GM23338 (cell line): ENCODE results near the gene JAKMIP3. TPM values are rescaled to one million over a fixed set of nuclear protein-coding genes. Genes with fewer than 3 reads are reported as not detected.

Source experiments
- ATAC-seq: fragments of 200-7000 bp; cut with Tn5 transposase; 3 replicates; pipeline ENCODE4 v1.9.1; 2020
- DNase-seq: peaks from one replicate; pipeline ENCODE4 v3.0.0-alpha.2; 2015; ENCODE audit warnings: low spot score
- H2AFZ ChIP-seq: fragments of 200-600 bp; sonication (generic); 2 replicates; pipeline ENCODE4 v1.8.0; 2016; ENCODE audit warnings: antibody characterized with exemption, mild to moderate bottlenecking, moderate library complexity
- H3F3A ChIP-seq: fragments of 200-600 bp; sonication (generic); replicated peaks from 2 replicates; pipeline ENCODE4 v1.8.0; 2017; ENCODE audit warnings: antibody characterized with exemption, mixed run types, low read depth
- H3K27ac ChIP-seq: fragments of 200-600 bp; sonication (generic); 2 replicates; pipeline ENCODE4 v1.6.1; 2016; ENCODE audit warnings: low read depth
- H3K27me3 ChIP-seq: fragments of 200-600 bp; sonication (generic); 2 replicates; pipeline ENCODE4 v1.8.0; 2016; ENCODE audit warnings: mild to moderate bottlenecking, mixed run types, moderate library complexity; ENCODE audit not compliant: insufficient read depth
- H3K36me3 ChIP-seq: fragments of 200-600 bp; sonication (generic); 2 replicates; pipeline ENCODE4 v1.8.0; 2016; ENCODE audit warnings: mild to moderate bottlenecking; ENCODE audit not compliant: insufficient read depth
- H3K4me1 ChIP-seq: fragments of 200-600 bp; sonication (generic); 2 replicates; pipeline ENCODE4 v1.8.0; 2016; ENCODE audit warnings: mild to moderate bottlenecking, moderate library complexity; ENCODE audit not compliant: insufficient read depth
- H3K4me2 ChIP-seq: fragments of 200-600 bp; sonication (generic); 2 replicates; pipeline ENCODE4 v1.7.1; 2017; ENCODE audit warnings: mixed run types
- H3K4me3 ChIP-seq: fragments of 200-600 bp; sonication (generic); 2 replicates; pipeline ENCODE4 v1.6.1; 2016; ENCODE audit warnings: mixed run types
- H3K79me2 ChIP-seq: fragments of 200-600 bp; sonication (generic); replicated peaks from 2 replicates; pipeline ENCODE4 v1.8.0; 2017; ENCODE audit warnings: mild to moderate bottlenecking; ENCODE audit not compliant: insufficient read depth
- H3K9me2 ChIP-seq: fragments of 200-600 bp; sonication (generic); 2 replicates; pipeline ENCODE4 v1.8.0; 2017; ENCODE audit not compliant: insufficient read depth
- H4K20me1 ChIP-seq: fragments of 200-600 bp; sonication (generic); replicated peaks from 2 replicates; pipeline ENCODE4 v1.8.0; 2017; ENCODE audit warnings: mild to moderate bottlenecking; ENCODE audit not compliant: insufficient read depth
- H3K27ac Mint-ChIP-seq: 2 replicates; pipeline ENCODE4 v1.8.0; 2020; ENCODE audit warnings: inconsistent platforms, mild to moderate bottlenecking, moderate library complexity, mixed read lengths
- H3K27me3 Mint-ChIP-seq: 3 replicates; pipeline ENCODE4 v1.8.0; 2022; ENCODE audit warnings: low read depth, mild to moderate bottlenecking, moderate library complexity, mixed read lengths, inconsistent platforms; ENCODE audit not compliant: insufficient read depth, poor library complexity
- H3K36me3 Mint-ChIP-seq: 3 replicates; pipeline ENCODE4 v1.8.0; 2021; ENCODE audit warnings: low read depth, mild to moderate bottlenecking, inconsistent platforms, moderate library complexity, mixed read lengths
- H3K4me1 Mint-ChIP-seq: 3 replicates; pipeline ENCODE4 v1.8.0; 2020; ENCODE audit warnings: mild to moderate bottlenecking, inconsistent platforms, mixed read lengths
- H3K4me3 Mint-ChIP-seq: 3 replicates; pipeline ENCODE4 v1.8.0; 2021; ENCODE audit warnings: moderate library complexity, mild to moderate bottlenecking, inconsistent platforms, mixed read lengths
- H3K9me3 Mint-ChIP-seq: 3 replicates; pipeline ENCODE4 v1.8.0; 2020; ENCODE audit warnings: moderate library complexity, mild to moderate bottlenecking, inconsistent platforms, mixed read lengths
- CREB1 ChIP-seq: fragments of 250-450 bp; sonication (Bioruptor Pico); IDR thresholded peaks from 2 replicates; pipeline ENCODE4 v1.5.0; 2020; ENCODE audit warnings: low read depth, mild to moderate bottlenecking, moderate library complexity
- EZH2 ChIP-seq: fragments of 200-600 bp; sonication (generic); IDR thresholded peaks from one replicate; pipeline ENCODE4 v1.8.0; 2017; ENCODE audit warnings: antibody characterized with exemption, mild to moderate bottlenecking, low read depth; ENCODE audit not compliant: unreplicated experiment
- EZH2phosphoT487 ChIP-seq: fragments of 200-600 bp; sonication (generic); IDR thresholded peaks from one replicate; pipeline ENCODE4 v1.8.1; 2018; ENCODE audit warnings: antibody characterized with exemption; ENCODE audit not compliant: unreplicated experiment
- ZNF114 ChIP-seq: fragments of 250-450 bp; sonication (Bioruptor Pico); IDR thresholded peaks from 2 replicates; pipeline ENCODE4 v1.5.0; 2020; ENCODE audit warnings: mild to moderate bottlenecking, moderate library complexity
- ZNF331 ChIP-seq: fragments of 250-450 bp; sonication (Bioruptor Pico); IDR thresholded peaks from 2 replicates; pipeline ENCODE4 v1.5.0; 2020; ENCODE audit warnings: low read depth, mild to moderate bottlenecking, moderate library complexity
- polyA plus RNA-seq: library from polyadenylated mRNA; unstranded; fragments of >200 nt; fragmentation: Nextera tagmentation; extraction: Ambion mirVana; gene quantifications from 2 replicates; pipeline ENCODE4 v1.2.1, GENCODE V29; 2016
- total RNA-seq: library from RNA; depleted of rRNA; stranded (reverse); fragments of >200 nt; shearing (Covaris generic); gene quantifications from 2 replicates; pipeline ENCODE4 v1.2.3, GENCODE V29; 2014
- TF ChIP-seq, protein P1 (sequence below): fragments of 250-450 bp; sonication (Bioruptor Pico); IDR thresholded peaks from 2 replicates; pipeline ENCODE4 v1.5.0; 2020; ENCODE audit warnings: mild to moderate bottlenecking, moderate library complexity
- TF ChIP-seq, protein P2 (sequence below): IDR thresholded peaks from 2 replicates; pipeline ENCODE4 v1.6.1; 2016; ENCODE audit warnings: antibody characterized with exemption
- TF ChIP-seq, protein P3 (sequence below): IDR thresholded peaks from one replicate; pipeline ENCODE4 v1.6.1; 2018; ENCODE audit warnings: antibody characterized with exemption; ENCODE audit not compliant: unreplicated experiment

Gene JAKMIP3
- total and polyA plus RNA-seq, 2 experiments from 2014 or later: 0.87 to 1.2 TPM

DNA sequence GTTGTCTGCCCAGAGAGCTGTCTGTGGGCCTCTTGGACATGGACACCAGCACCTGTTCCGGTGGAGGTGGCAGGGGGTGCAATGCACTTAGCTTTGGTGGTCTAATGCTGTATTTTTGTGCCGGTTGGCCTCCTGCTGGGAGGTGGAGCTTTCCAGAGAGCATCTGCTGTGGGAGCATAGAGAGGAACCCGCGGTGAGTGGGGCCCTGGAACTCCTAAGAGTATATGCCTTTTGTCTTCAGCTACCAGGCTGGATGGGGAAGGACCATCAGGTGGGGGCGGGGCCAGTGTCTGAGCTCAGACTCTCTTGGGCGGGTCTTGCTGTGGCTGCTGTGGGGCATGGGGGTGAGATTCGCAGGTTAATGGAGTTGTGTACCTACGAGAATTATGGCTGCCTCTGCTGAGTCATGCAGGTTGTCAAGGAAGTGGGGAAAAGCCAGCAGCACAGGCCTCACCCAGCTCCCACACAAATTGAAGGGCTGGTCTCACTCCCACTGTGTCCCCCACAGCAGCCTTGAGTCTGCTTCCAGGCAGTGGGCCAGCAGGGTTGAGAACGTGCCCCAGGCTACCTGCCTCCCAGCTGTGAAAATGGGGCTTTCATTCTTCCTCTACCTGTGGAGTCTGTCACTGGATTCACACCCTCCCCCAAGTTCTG lies 29.0 kb downstream of the JAKMIP3 start (continued):
- TF ChIP-seq, protein P1, sequence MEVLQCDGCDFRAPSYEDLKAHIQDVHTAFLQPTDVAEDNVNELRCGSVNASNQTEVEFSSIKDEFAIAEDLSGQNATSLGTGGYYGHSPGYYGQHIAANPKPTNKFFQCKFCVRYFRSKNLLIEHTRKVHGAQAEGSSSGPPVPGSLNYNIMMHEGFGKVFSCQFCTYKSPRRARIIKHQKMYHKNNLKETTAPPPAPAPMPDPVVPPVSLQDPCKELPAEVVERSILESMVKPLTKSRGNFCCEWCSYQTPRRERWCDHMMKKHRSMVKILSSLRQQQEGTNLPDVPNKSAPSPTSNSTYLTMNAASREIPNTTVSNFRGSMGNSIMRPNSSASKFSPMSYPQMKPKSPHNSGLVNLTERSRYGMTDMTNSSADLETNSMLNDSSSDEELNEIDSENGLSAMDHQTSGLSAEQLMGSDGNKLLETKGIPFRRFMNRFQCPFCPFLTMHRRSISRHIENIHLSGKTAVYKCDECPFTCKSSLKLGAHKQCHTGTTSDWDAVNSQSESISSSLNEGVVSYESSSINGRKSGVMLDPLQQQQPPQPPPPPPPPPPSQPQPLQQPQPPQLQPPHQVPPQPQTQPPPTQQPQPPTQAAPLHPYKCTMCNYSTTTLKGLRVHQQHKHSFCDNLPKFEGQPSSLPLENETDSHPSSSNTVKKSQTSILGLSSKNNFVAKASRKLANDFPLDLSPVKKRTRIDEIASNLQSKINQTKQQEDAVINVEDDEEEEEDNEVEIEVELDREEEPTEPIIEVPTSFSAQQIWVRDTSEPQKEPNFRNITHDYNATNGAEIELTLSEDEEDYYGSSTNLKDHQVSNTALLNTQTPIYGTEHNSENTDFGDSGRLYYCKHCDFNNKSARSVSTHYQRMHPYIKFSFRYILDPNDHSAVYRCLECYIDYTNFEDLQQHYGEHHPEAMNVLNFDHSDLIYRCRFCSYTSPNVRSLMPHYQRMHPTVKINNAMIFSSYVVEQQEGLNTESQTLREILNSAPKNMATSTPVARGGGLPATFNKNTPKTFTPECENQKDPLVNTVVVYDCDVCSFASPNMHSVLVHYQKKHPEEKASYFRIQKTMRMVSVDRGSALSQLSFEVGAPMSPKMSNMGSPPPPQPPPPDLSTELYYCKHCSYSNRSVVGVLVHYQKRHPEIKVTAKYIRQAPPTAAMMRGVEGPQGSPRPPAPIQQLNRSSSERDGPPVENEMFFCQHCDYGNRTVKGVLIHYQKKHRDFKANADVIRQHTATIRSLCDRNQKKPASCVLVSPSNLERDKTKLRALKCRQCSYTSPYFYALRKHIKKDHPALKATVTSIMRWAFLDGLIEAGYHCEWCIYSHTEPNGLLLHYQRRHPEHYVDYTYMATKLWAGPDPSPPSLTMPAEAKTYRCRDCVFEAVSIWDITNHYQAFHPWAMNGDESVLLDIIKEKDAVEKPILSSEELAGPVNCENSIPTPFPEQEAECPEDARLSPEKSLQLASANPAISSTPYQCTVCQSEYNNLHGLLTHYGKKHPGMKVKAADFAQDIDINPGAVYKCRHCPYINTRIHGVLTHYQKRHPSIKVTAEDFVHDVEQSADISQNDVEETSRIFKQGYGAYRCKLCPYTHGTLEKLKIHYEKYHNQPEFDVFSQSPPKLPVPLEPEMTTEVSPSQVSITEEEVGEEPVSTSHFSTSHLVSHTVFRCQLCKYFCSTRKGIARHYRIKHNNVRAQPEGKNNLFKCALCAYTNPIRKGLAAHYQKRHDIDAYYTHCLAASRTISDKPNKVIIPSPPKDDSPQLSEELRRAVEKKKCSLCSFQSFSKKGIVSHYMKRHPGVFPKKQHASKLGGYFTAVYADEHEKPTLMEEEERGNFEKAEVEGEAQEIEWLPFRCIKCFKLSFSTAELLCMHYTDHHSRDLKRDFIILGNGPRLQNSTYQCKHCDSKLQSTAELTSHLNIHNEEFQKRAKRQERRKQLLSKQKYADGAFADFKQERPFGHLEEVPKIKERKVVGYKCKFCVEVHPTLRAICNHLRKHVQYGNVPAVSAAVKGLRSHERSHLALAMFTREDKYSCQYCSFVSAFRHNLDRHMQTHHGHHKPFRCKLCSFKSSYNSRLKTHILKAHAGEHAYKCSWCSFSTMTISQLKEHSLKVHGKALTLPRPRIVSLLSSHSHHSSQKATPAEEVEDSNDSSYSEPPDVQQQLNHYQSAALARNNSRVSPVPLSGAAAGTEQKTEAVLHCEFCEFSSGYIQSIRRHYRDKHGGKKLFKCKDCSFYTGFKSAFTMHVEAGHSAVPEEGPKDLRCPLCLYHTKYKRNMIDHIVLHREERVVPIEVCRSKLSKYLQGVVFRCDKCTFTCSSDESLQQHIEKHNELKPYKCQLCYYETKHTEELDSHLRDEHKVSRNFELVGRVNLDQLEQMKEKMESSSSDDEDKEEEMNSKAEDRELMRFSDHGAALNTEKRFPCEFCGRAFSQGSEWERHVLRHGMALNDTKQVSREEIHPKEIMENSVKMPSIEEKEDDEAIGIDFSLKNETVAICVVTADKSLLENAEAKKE (CRISPR knock-in tag): no peak
- TF ChIP-seq EZH2 (no peak), ZNF114 (no peak), EZH2phosphoT487 (no peak), ZNF331 (CRISPR knock-in tag) (no peak)
- TF ChIP-seq, protein P2, sequence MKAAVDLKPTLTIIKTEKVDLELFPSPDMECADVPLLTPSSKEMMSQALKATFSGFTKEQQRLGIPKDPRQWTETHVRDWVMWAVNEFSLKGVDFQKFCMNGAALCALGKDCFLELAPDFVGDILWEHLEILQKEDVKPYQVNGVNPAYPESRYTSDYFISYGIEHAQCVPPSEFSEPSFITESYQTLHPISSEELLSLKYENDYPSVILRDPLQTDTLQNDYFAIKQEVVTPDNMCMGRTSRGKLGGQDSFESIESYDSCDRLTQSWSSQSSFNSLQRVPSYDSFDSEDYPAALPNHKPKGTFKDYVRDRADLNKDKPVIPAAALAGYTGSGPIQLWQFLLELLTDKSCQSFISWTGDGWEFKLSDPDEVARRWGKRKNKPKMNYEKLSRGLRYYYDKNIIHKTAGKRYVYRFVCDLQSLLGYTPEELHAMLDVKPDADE: no peak

- Histone ChIP-seq H4K20me1 (no peaks in the 10 kb centered on the region), H3F3A (no peaks in the 10 kb centered on the region), H3K4me3 (no peak overlapping the region), H2AFZ (no peak overlapping the region), H3K9me2 (no peaks in the 10 kb centered on the region), H3K36me3 (no peaks in the 10 kb centered on the region), H3K4me1 (no peaks in the 10 kb centered on the region), H3K27ac (no peak overlapping the region), H3K79me2 (no peaks in the 10 kb centered on the region), H3K4me2 (no peak overlapping the region), H3K27me3 (no peaks in the 10 kb centered on the region)
- peaks cover 19% of the 10 kb centered on the region for H3K36me3 Mint-ChIP-seq
- ATAC-seq (no peak), DNase-seq (no peak)
- no peak overlapping the region for H3K27ac Mint-ChIP-seq
- TF ChIP-seq CREB1 (CRISPR knock-in tag): no peak
- TF ChIP-seq, protein P3, sequence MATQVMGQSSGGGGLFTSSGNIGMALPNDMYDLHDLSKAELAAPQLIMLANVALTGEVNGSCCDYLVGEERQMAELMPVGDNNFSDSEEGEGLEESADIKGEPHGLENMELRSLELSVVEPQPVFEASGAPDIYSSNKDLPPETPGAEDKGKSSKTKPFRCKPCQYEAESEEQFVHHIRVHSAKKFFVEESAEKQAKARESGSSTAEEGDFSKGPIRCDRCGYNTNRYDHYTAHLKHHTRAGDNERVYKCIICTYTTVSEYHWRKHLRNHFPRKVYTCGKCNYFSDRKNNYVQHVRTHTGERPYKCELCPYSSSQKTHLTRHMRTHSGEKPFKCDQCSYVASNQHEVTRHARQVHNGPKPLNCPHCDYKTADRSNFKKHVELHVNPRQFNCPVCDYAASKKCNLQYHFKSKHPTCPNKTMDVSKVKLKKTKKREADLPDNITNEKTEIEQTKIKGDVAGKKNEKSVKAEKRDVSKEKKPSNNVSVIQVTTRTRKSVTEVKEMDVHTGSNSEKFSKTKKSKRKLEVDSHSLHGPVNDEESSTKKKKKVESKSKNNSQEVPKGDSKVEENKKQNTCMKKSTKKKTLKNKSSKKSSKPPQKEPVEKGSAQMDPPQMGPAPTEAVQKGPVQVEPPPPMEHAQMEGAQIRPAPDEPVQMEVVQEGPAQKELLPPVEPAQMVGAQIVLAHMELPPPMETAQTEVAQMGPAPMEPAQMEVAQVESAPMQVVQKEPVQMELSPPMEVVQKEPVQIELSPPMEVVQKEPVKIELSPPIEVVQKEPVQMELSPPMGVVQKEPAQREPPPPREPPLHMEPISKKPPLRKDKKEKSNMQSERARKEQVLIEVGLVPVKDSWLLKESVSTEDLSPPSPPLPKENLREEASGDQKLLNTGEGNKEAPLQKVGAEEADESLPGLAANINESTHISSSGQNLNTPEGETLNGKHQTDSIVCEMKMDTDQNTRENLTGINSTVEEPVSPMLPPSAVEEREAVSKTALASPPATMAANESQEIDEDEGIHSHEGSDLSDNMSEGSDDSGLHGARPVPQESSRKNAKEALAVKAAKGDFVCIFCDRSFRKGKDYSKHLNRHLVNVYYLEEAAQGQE: no peak
- TF ChIP-seq, protein P2: no peak
- peaks cover 26% of the 10 kb centered on the region for H3K9me3 Mint-ChIP-seq
- H3K27me3 Mint-ChIP-seq: peaks cover 4% of the 10 kb centered on the region
- H3K4me3 Mint-ChIP-seq: no peak overlapping the region
- H3K4me1 Mint-ChIP-seq: no peaks in the 10 kb centered on the region; the same call in 2 of the 3 replicates
These were observed 29.8 kb downstream of the JAKMIP3 start for GRCh38 chr10:132095403-132096113.
